Epithelial cell of esophagus (primary cell): ENCODE data around the gene PRKAG1.

ENCODE experiments used
- DNase-seq: peaks from one replicate; pipeline ENCODE4 v3.0.0; 2010; ENCODE audit warnings: low read depth
- H3K4me3 ChIP-seq: 2 replicates; pipeline ENCODE4 v1.5.1; 2011; ENCODE audit warnings: mild to moderate bottlenecking, low read length, control low read depth
- CTCF ChIP-seq: IDR thresholded peaks from 2 replicates; pipeline ENCODE4 v1.5.1; 2011; ENCODE audit warnings: low read depth, mild to moderate bottlenecking, low read length, control low read depth, inconsistent platforms; ENCODE audit not compliant: insufficient read depth; ENCODE audit errors: missing control alignments

The PRKAG1 gene

GRCh38 chr12:49019443-49020324, 1.1 kb upstream of the PRKAG1 start:
- DNase-seq: peak; percentile 30
- H3K4me3 ChIP-seq: no peak overlapping the region
- TF ChIP-seq CTCF: peak; percentile 39

GRCh38 chr12:49019120-49019430, 499 bp upstream of the PRKAG1 start:
- no peak for TF ChIP-seq CTCF
- DNase-seq: no peak

GRCh38 chr12:49017891-49018260, 700 bp downstream of the PRKAG1 start:
- DNase-seq: peak; percentile 23

More at GRCh38 chr12:49019120-49019430, 499 bp upstream of the PRKAG1 start:
- peak overlapping the region; percentile 94 for H3K4me3 ChIP-seq

GRCh38 chr12:49015196-49015595, 3.4 kb downstream of the PRKAG1 start:
- DNase-seq: no peak
- no peak for TF ChIP-seq CTCF
- no peak overlapping the region for H3K4me3 ChIP-seq

More at GRCh38 chr12:49017891-49018260, 700 bp downstream of the PRKAG1 start:
- peak overlapping the region; percentile 94 for H3K4me3 ChIP-seq
- no peak for TF ChIP-seq CTCF

GRCh38 chr12:49014547-49014946, 4.0 kb downstream of the PRKAG1 start:
- TF ChIP-seq CTCF: peak; percentile 39
- DNase-seq: peak; percentile 22
- no peak overlapping the region for H3K4me3 ChIP-seq

- no peak overlapping the region for H3K4me3 ChIP-seq
- DNase-seq: no peak
- no peak for TF ChIP-seq CTCF
Measured at GRCh38 chr12:49013428-49013827, 5.1 kb downstream of the PRKAG1 start.

GRCh38 chr12:49012739-49013138, 5.8 kb downstream of the PRKAG1 start:
- DNase-seq: no peak
- TF ChIP-seq CTCF: no peak
- no peak overlapping the region for H3K4me3 ChIP-seq
